Hematopoietic multipotent progenitor cell treated with erythropoietin and hydrocortisone succinate and interleukin-3 and kit ligand, for 4 days (in vitro differentiated cells): ENCODE results near the gene ARHGAP31.
"Not testable (repeated sequence)": the region's sequence is repeated elsewhere in the genome, so short reads cannot be mapped to it uniquely, and the experiment has no call there.

Experiments used
- DNase-seq: peaks from one replicate; pipeline ENCODE4 v3.0.0-alpha.2; 2015

The ARHGAP31 gene

GRCh38 chr3:119352034-119352609 is 57.9 kb downstream of the ARHGAP31 start:
- DNase-seq, result peak; percentile 66

- DNase-seq, result peak; percentile 79
Measured at GRCh38 chr3:119352863-119353527, 58.8 kb downstream of the ARHGAP31 start.

- not testable (repeated sequence) for DNase-seq
Measured at GRCh38 chr3:119355608-119356007, 61.4 kb downstream of the ARHGAP31 start.

- DNase-seq, result no peak
Measured at GRCh38 chr3:119356646-119357045, 62.5 kb downstream of the ARHGAP31 start.

GRCh38 chr3:119357190-119357589 is 63.0 kb downstream of the ARHGAP31 start:
- no peak for DNase-seq

GRCh38 chr3:119359476-119360326 is 65.5 kb downstream of the ARHGAP31 start:
- DNase-seq, result peak; percentile 25

DNA sequence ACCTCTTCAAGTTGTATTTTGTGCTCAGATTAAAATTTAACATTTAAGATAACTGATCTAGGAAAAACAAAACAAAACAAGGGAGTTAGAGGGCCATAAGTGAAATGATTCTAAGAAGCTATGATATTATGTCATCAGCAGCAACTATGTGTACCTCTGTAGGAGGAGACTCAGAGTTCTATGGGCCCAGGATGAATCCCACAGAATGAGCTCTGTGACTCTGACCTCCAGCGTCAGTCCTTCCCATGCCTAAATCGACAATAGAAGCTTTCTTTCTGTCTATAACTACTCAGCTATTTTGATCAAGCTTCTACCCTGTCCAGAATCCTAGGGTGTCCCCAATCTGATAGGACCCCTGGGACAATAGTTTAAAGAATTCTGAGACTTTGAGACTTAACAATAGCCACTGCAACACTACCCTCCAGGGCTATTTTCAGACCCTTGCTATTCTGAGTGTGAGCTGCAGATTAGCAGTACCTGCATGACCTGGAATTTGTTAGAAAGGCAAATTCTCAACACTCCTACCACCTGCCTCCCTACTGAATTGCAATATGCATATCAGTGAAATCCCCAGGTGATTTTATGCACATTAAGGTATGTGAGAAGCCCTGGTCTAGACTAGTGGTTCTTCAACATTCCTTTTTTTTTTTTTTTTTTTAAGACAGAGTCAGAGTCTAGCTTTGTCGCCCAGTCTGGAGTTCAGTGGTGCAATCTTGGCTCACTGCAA is 66.7 kb downstream of the ARHGAP31 start:
- DNase-seq, result no peak

DNA sequence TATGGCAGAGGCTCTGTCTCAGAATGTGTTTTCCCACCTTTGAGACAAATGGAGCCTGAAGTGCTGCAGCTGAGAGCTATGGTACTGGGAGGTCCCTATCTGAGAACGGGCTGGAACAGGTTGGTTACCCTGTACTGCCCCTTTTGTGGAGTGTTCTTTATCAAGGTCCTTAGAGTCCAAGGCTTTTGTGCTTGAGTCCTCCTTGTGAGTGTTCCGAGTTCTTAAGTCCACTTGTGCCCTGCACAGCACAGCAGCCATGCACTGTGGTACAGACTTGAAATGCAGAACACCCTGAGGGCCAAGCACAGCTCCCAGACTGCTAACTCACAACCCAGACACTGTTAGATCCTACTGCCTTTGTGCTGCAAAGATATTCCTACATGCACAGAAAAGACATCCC is 67.8 kb downstream of the ARHGAP31 start:
- DNase-seq, result no peak

GRCh38 chr3:119362940-119363725 is 69.0 kb downstream of the ARHGAP31 start:
- DNase-seq, result no peak

GRCh38 chr3:119364401-119364800 is 70.2 kb downstream of the ARHGAP31 start:
- no peak for DNase-seq

DNA sequence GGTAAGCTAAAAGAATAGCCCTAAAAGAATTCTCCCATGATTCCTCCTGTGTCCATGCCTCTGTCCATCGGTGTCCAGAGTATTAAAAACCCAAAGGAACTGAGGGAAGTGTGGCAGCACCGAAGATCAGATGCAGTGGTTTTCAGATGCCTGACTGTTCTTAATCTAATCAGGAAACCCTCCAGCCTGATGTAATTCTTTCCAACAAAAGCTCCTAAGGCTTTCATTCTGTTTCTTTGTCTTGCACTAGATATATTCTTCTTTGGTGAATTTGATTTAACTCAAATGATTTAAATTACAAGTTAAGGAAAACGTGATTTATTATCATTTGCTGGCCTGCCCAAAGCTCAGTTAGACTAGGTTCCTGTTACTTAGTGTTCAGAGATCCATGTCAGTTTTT is 71.2 kb downstream of the ARHGAP31 start:
- no peak for DNase-seq

DNA sequence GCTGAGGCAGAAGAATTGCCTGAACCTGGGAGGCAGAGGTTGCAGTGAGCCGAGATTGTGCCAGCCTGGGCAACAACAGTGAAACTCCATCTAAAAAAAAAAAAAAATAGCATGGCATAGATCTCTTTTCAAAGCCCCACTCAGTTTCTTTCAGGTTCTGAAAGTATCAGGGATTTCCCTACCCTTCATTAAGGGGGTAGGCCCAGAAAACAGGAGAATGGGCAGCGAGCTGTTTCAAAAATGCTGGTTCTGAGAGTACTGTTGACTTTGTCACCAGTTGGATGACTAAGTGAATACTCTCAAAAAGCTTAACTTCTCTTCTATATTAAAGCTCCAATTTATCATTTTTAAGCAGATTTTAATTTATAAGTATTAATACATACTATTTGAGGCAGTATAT is 72.8 kb downstream of the ARHGAP31 start:
- no peak for DNase-seq

GRCh38 chr3:119368298-119368697 is 74.1 kb downstream of the ARHGAP31 start:
- no peak for DNase-seq

GRCh38 chr3:119371786-119372185 is 77.6 kb downstream of the ARHGAP31 start:
- DNase-seq, result not testable (repeated sequence)

DNA sequence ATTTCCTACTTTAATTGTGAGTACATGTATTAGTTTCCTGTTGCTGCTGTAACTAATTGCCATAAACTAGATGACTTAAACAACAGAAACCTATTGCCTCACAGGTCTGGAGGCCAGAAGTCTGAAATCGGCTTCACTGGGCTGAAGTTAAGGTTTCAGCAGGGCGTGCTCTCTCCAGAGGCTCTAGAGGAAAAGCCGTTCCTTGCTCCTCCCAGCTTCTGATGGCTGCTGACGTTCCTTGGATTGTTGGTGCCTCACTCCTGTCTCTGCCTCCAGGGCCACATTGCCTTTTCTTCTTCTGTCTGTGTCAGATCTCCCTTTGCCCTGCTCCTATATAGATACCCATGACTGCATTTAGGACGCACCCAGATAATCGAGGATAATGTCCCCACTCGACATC is 80.9 kb downstream of the ARHGAP31 start:
- DNase-seq, result no peak

GRCh38 chr3:119375510-119375909 is 81.3 kb downstream of the ARHGAP31 start:
- no peak for DNase-seq

DNA sequence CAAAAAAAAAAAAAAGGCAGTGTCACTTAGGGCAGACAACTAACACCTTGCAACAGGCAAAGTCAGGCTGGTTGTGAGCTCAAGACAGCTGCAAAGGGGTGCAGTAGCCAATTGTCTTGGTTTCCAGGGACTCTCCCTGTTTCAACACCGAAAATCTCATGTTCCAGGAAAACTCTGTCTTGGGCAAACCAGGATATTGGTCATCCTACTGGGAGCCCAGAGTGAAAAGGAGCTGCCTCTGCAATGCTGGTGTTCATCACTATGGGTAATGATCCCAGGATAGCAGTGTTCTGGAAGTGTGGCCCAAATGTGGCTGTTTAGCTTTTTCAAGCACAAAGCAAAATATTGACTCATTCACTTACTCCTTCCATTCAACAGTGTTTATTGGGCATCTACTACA is 82.6 kb downstream of the ARHGAP31 start:
- no peak for DNase-seq

DNA sequence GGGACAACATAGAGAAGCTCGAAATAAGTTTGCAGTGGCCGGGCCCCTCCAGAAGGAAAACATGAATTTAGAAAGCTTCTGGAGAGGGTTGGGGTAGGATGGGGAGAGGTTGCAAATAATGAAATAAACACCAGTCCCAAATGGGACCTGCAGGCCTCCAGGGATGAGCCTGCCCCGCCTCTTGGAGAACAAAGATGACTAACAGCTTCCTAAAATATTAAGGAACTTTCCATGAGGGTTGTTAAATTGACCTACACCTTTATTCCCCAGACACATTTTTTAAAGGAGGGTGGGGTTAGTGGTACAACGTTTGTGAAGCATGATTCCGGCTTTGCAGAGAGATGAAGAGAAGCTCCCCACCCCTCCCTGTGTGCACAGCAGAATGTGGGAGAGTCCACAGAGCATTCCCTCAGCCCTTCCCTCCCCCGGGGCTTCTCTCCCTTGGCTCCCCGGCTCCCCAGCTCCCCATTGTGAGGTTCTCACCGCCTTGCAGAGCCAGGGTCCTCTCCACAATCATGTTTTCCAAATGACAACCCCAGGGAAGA is 84.1 kb downstream of the ARHGAP31 start:
- DNase-seq, result no peak

GRCh38 chr3:119380697-119381096 is 86.5 kb downstream of the ARHGAP31 start:
- no peak for DNase-seq

- DNase-seq, result no peak
Measured at GRCh38 chr3:119382134-119382533, 88.0 kb downstream of the ARHGAP31 start.

DNA sequence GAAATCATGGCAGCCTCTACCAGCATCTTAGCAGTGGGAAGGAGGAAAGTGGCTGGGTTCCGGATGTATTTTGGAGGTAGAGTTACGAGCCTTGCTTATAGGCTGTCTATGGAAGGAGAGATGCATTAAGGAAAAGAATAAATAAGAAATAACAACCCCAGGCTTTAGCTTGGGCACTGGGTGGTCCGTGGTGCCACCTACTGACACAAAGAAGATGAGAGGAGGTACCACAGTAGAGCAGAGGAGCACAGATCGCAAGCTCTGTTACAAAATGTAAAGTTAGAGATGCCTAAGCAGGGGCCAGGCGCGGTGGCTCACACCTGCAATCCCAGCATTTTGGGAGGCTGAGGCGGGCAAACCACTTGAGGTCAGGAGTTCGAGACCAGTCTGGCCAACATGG is 94.4 kb downstream of the ARHGAP31 start:
- DNase-seq, result no peak

DNA sequence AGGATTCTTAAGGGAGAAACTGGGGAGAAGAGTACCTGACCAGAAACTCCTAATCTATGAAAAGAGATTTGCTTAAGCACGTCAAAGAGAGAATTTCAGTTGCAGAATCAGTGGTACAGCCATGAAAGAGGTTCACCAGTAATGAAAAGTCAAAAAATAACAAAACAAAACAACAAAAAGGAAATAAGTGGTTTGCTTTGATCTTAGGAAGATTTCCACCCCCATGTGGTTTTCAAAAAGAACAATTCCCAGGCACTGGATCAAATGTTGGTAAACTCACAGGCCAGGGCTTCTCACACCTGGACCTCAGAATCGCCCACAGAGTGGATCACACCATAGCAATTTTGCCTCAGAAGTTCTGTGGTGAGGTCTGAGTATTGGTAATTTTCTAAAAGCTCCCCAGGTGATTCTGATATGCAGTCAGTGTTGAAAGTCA is 101.8 kb downstream of the ARHGAP31 start:
- no peak for DNase-seq
